HCT116 (cell line): ENCODE results near the gene CAPG. TPM values are rescaled to one million over a fixed set of nuclear protein-coding genes. Genes with fewer than 3 reads are reported as not detected.

Experiments
- ATAC-seq: fragments of 200-7000 bp; cut with Tn5 transposase; 2 replicates; pipeline ENCODE4 v1.9.1; 2020; ENCODE audit warnings: mild to moderate bottlenecking, moderate library complexity
- BruUV-seq: library from RNA; stranded (reverse); fragments of 400-500 nt; replicated peaks from 2 replicates; lab custom pipeline; 2021; lab: Mats Ljungman, UMichigan
- CTCF ChIA-PET: fragments of 300-600 bp; sonication (Branson Sonifier 250); formaldehyde crosslinking; loops from one replicate; lab custom pipeline; 2021; ENCODE audit warnings: antibody characterized with exemption; lab: Charles Lee
- POLR2A ChIA-PET: fragments of 300-600, 350-600 bp; sonication (Branson Sonifier 250); formaldehyde crosslinking; loops from one replicate; lab custom pipeline; 2021; ENCODE audit warnings: antibody characterized with exemption; lab: Charles Lee
- RAD21 ChIA-PET, 2 experiments: fragments of 300-600 bp; sonication (Branson Sonifier 250); formaldehyde crosslinking; loops; one replicate each; lab custom pipeline; 2023; ENCODE audit warnings: low total read pairs in 2 of 2; ENCODE audit not compliant: uncharacterized antibody in 2 of 2, unreplicated experiment in 2 of 2, low non-redundant PET in 1 of 2; lab: Charles Lee
- DNase-seq: peaks from one replicate; pipeline ENCODE4 v3.0.0-alpha.2; 2010; ENCODE audit warnings: low read depth, low spot score
- H2AFZ ChIP-seq: fragments of 200-600 bp; shearing (Covaris generic), sonication (generic); 2 replicates; pipeline ENCODE4 v1.6.1; 2017; ENCODE audit warnings: low read depth, mixed run types, mixed read lengths, antibody characterized with exemption, low read length; ENCODE audit not compliant: poor library complexity, severe bottlenecking
- H3K27ac ChIP-seq: 2 replicates; pipeline ENCODE4 v1.5.1; 2012; ENCODE audit warnings: low read depth, low read length
- H3K27me3 ChIP-seq: fragments of 200-600 bp; sonication (generic); 2 replicates; pipeline ENCODE4 v1.6.1; 2016; ENCODE audit warnings: mixed run types, low read length, mixed read lengths; ENCODE audit not compliant: insufficient read depth
- H3K36me3 ChIP-seq, 2 experiments: fragments of 200-500 bp in 1 of 2; fragments of 200-600 bp in 1 of 2; sonication (Bioruptor generic) in 1 of 2; sonication (generic) in 1 of 2; 2 replicates each; pipeline versions ENCODE4 v1.5.1 to v1.6.1; 2014 to 2016; ENCODE audit warnings: low read length in 2 of 2, inconsistent platforms in 1 of 2, mixed read lengths in 1 of 2, mixed run types in 1 of 2; ENCODE audit not compliant: insufficient read depth in 2 of 2, control insufficient read depth in 1 of 2
- H3K4me1 ChIP-seq, 2 experiments: fragments of 200-600 bp in 1 of 2; sonication (generic) in 1 of 2; 2 replicates each; pipeline versions ENCODE4 v1.5.1 to v1.6.1; 2012 to 2017; ENCODE audit warnings: low read length in 2 of 2, inconsistent platforms in 1 of 2, mild to moderate bottlenecking in 1 of 2, mixed read lengths in 1 of 2, mixed run types in 1 of 2, moderate library complexity in 1 of 2; ENCODE audit not compliant: insufficient read depth in 2 of 2, control insufficient read depth in 1 of 2
- H3K4me2 ChIP-seq: fragments of 200-600 bp; sonication (generic); 2 replicates; pipeline ENCODE4 v1.6.1; 2017; ENCODE audit warnings: mixed run types, low read length, mixed read lengths
- H3K4me3 ChIP-seq, 2 experiments: fragments of 200-600 bp in 1 of 2; sonication (generic) in 1 of 2; replicated peaks in 1 of 2; 2 replicates each; pipeline ENCODE4 v1.5.1; 2011 to 2016; ENCODE audit warnings: low read length in 2 of 2, control low read depth in 1 of 2, low read depth in 1 of 2, mild to moderate bottlenecking in 1 of 2, mixed read lengths in 1 of 2, mixed run types in 1 of 2
- H3K79me2 ChIP-seq: fragments of 200-600 bp; sonication (generic); 2 replicates; pipeline ENCODE4 v1.6.1; 2017; ENCODE audit warnings: mild to moderate bottlenecking, mixed run types, low read length, moderate library complexity, mixed read lengths; ENCODE audit not compliant: insufficient read depth
- H3K9ac ChIP-seq: fragments of 200-600 bp; sonication (generic); 2 replicates; pipeline ENCODE4 v1.6.1; 2016; ENCODE audit warnings: low read length, mixed read lengths
- H3K9me2 ChIP-seq: fragments of 200-600 bp; sonication (generic), shearing (Covaris generic); 2 replicates; pipeline ENCODE4 v1.6.1; 2017; ENCODE audit warnings: mixed run types, mild to moderate bottlenecking, moderate library complexity; ENCODE audit not compliant: insufficient read depth
- H3K9me3 ChIP-seq, 2 experiments: fragments of 200-500 bp in 1 of 2; fragments of 200-600 bp in 1 of 2; sonication (Bioruptor generic) in 1 of 2; sonication (generic) in 1 of 2; 2 replicates each; pipeline ENCODE4 v1.6.1; 2014 to 2017; ENCODE audit warnings: low read length in 2 of 2, mixed read lengths in 2 of 2, inconsistent platforms in 1 of 2, low read depth in 1 of 2, mild to moderate bottlenecking in 1 of 2, mixed run types in 1 of 2, moderate library complexity in 1 of 2; ENCODE audit not compliant: control insufficient read depth in 1 of 2, insufficient read depth in 1 of 2
- H4K20me1 ChIP-seq: fragments of 200-600 bp; sonication (generic), shearing (Covaris generic); 2 replicates; pipeline ENCODE4 v1.6.1; 2017; ENCODE audit warnings: mixed run types, mild to moderate bottlenecking, moderate library complexity; ENCODE audit not compliant: insufficient read depth
- CEBPB ChIP-seq: IDR thresholded peaks from 2 replicates; pipeline ENCODE4 v1.6.1; 2012; ENCODE audit warnings: low read depth
- ELF1 ChIP-seq: IDR thresholded peaks from 2 replicates; pipeline ENCODE4 v1.6.1; 2012; ENCODE audit warnings: low read depth, borderline replicate concordance
- JUND ChIP-seq: IDR thresholded peaks from 2 replicates; pipeline ENCODE4 v1.6.1; 2012
- POLR2AphosphoS5 ChIP-seq: IDR thresholded peaks from 2 replicates; pipeline ENCODE4 v1.6.1; 2011; ENCODE audit warnings: mild to moderate bottlenecking, low read depth, low read length, moderate library complexity
- REST ChIP-seq: IDR thresholded peaks from 2 replicates; pipeline ENCODE4 v1.6.1; 2012; ENCODE audit warnings: low read depth
- TCF7L2 ChIP-seq: IDR thresholded peaks from 2 replicates; pipeline ENCODE4 v1.7.0; 2011; ENCODE audit warnings: borderline replicate concordance, inconsistent platforms; ENCODE audit not compliant: insufficient read depth, insufficient read length; ENCODE audit errors: extremely low read depth
- ZFX ChIP-seq: fragments of 450-650 bp; IDR thresholded peaks from 2 replicates; pipeline ENCODE4 v1.6.1; 2017
- intact Hi-C: fragments of 100-400 bp; cut with micrococcal nuclease; formaldehyde crosslinking; loops from 2 replicates; pipeline ENCODE4 v1.10.0; 2022
- total RNA-seq: library from RNA; stranded (reverse); gene quantifications from one replicate; pipeline ENCODE4 v1.2.1, GENCODE V29; 2021; ENCODE audit not compliant: unreplicated experiment
- TF ChIP-seq, protein P1 (sequence below): IDR thresholded peaks from 2 replicates; pipeline ENCODE4 v1.6.1; 2011; ENCODE audit warnings: mild to moderate bottlenecking, low read length, moderate library complexity; ENCODE audit not compliant: insufficient replicate concordance; ENCODE audit errors: extremely low read depth
- TF ChIP-seq, protein P2 (sequence below): IDR thresholded peaks from 2 replicates; pipeline ENCODE4 v1.6.1; 2012
- TF ChIP-seq, protein P3 (sequence below): IDR thresholded peaks from 2 replicates; pipeline ENCODE4 v1.6.1; 2012

CAPG gene
- total RNA-seq, 1 experiment from 2014 or later = 223 TPM

- H3K4me1 ChIP-seq = peaks cover 0 to 6% of the 10 kb centered on the region in 2 experiments; a peak in 2 of 4 replicates
- intact Hi-C loops = no loop called here
Observed at GRCh38 chr2:85401844-85402243, 8.3 kb downstream of the CAPG start.

More at GRCh38 chr2:85401844-85402243, 8.3 kb downstream of the CAPG start:
- BruUV-seq = no TSS peak
- no peak overlapping the region for H3K9ac ChIP-seq
- H4K20me1 ChIP-seq = no peaks in the 10 kb centered on the region
- H3K9me3 ChIP-seq = peaks cover 0 to 4% of the 10 kb centered on the region in 2 experiments; a peak in 1 of 4 replicates
- H2AFZ ChIP-seq = no peak overlapping the region
- ChIA-PET POLR2A (no interaction called here), RAD21 (no interaction called here)
- no peaks in the 10 kb centered on the region for H3K27me3 ChIP-seq
- no peak for ATAC-seq
- H3K4me2 ChIP-seq = no peak overlapping the region
- H3K27ac ChIP-seq = no peak overlapping the region
- DNase-seq = no peak
- H3K4me3 ChIP-seq = no peak overlapping the region
- H3K9me2 ChIP-seq = no peaks in the 10 kb centered on the region
- peaks cover 35% of the 10 kb centered on the region for H3K79me2 ChIP-seq
- peaks cover 12% of the 10 kb centered on the region in 2 experiments; a peak in 3 of 4 replicates for H3K36me3 ChIP-seq
- TF ChIP-seq POLR2AphosphoS5 (no peak), CEBPB (no peak), ZFX (no peak), REST (no peak), TCF7L2 (no peak), ELF1 (no peak), JUND (no peak)
- TF ChIP-seq, protein P1, sequence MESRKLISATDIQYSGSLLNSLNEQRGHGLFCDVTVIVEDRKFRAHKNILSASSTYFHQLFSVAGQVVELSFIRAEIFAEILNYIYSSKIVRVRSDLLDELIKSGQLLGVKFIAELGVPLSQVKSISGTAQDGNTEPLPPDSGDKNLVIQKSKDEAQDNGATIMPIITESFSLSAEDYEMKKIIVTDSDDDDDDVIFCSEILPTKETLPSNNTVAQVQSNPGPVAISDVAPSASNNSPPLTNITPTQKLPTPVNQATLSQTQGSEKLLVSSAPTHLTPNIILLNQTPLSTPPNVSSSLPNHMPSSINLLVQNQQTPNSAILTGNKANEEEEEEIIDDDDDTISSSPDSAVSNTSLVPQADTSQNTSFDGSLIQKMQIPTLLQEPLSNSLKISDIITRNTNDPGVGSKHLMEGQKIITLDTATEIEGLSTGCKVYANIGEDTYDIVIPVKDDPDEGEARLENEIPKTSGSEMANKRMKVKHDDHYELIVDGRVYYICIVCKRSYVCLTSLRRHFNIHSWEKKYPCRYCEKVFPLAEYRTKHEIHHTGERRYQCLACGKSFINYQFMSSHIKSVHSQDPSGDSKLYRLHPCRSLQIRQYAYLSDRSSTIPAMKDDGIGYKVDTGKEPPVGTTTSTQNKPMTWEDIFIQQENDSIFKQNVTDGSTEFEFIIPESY = no peak
- TF ChIP-seq, protein P2, sequence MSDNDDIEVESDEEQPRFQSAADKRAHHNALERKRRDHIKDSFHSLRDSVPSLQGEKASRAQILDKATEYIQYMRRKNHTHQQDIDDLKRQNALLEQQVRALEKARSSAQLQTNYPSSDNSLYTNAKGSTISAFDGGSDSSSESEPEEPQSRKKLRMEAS = no peak
- TF ChIP-seq, protein P3, sequence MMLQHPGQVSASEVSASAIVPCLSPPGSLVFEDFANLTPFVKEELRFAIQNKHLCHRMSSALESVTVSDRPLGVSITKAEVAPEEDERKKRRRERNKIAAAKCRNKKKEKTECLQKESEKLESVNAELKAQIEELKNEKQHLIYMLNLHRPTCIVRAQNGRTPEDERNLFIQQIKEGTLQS = no peak
- TF ChIP-seq, all 23 proteins: peak for 0
- CTCF ChIA-PET = no interaction called here
